Amniotic epithelial cell (primary cell): ENCODE measurements around the gene MS4A15.
"Not testable (repeated sequence)": the region's sequence is repeated elsewhere in the genome, so short reads cannot be mapped to it uniquely, and the experiment has no call there.

Experiments used
- DNase-seq: peaks from one replicate; pipeline ENCODE4 v3.0.0-alpha.2; 2010; ENCODE audit warnings: low read depth

The MS4A15 gene

GRCh38 chr11:60809249-60809648 lies 52.6 kb downstream of the MS4A15 start:
- no peak for DNase-seq

DNA sequence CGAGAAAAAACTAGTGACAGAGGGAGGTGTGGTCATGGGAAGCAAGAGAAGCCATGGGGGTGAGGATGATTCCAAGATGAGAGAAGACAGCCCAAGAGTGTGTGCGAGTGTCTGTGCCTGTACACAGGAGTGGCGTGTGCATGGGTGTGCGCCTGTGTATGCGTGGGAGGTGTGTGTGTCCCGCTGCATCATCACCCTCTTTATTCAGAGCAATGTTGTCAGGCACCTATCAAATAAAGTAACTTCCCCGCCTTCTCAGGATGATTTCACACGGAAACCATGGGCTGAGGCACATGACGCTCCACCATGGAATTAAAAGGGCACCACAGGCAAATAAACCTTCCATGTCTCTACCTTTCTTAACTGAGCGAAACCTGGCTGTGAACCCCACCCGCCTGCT lies 53.0 kb downstream of the MS4A15 start:
- DNase-seq: no peak

- no peak for DNase-seq
Measured at GRCh38 chr11:60810151-60810550, 53.5 kb downstream of the MS4A15 start.

DNA sequence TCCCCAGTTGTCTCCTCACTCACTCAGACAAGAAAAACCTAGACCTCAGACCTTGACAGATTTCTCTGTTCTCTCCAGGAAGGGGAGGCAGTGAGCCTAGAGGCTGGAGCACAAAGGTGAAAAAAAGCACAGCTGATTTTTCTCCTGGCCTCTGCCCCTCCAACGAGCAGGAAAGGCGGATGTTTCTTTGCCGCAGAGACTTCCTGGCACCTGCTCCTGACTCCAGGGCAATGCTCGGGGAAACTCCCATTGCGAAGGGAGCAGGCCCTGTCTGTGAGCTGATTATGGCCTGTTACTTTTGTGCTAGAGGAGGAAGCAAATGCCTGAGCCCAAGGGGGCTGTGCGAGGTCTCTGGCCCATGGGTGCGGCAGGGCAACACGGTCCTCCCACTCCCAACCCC lies 53.9 kb downstream of the MS4A15 start:
- DNase-seq: no peak

DNA sequence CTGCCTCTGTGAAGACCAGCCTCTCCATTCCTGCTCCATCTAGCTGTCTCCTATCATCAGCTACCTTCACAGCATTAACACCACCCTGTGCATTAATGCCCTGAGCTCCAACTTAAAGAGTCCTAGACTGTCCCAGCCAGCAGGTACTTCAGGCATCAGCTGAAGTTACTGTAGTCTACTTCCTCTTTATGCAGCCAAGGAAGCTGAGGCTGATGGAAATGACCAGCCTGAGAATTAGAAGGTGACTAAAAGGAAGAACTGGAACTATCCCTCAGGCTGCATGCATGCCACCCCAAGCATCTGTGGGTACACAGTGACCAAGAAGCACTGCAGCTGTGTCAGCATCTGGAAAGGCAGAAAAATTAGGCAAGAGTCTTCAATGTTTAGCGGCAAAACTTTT lies 56.7 kb downstream of the MS4A15 start:
- DNase-seq: no peak

GRCh38 chr11:60814112-60814511 lies 57.4 kb downstream of the MS4A15 start:
- no peak for DNase-seq

GRCh38 chr11:60816590-60817157 lies 60.0 kb downstream of the MS4A15 start:
- no peak for DNase-seq

DNA sequence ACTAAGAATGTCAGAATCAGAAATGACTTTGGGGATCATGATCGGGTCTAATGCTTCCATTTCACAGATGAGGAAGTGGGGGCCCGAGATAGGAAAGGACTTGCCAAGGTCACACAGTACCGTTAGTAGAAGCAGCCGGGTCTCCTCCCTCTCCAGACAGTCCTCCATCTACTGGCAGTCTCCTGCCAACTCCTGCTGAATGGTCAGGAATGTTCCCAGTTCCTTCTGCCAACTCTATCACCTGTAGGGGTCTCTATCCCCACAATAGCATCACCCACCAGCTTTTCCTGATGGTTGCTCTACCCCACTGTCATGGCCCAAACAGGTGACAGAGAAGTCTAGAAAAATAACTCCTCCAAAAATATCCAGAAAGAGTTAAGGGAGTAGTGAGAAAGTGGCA lies 61.4 kb downstream of the MS4A15 start:
- no peak for DNase-seq

GRCh38 chr11:60821827-60822599 lies 65.3 kb downstream of the MS4A15 start:
- no peak for DNase-seq

GRCh38 chr11:60823745-60824306 lies 67.2 kb downstream of the MS4A15 start:
- DNase-seq: not testable (repeated sequence)

- no peak for DNase-seq
Measured at GRCh38 chr11:60825118-60825517, 68.5 kb downstream of the MS4A15 start.

DNA sequence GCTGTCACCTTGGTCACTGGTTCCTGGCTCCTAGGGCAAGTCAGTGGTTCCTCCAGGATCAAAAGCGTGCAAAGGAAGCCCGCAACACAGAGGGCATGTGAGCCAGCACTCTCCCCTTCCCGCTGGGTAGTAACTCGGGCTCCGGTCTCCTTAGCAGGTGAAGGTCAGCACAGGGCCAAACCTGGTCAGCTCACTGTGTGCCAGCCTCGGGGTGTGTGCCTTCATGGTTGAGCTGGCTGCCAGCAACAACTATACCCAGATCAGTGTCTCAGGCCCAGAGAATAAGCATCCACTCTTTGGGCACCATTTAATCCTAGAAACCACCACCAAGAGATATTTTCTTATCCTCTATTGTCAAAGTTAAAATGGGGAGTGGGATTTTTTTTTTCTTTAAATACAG lies 69.1 kb downstream of the MS4A15 start:
- no peak for DNase-seq
